Measurements from ENCODE around the gene TPCN1. TPM values are rescaled to one million over a fixed set of nuclear protein-coding genes. Genes with fewer than 3 reads are reported as not detected.
A peak's percentile ranks its signal among the peaks of the same experiment; 100 is the strongest.

The TPCN1 gene
- polyA plus RNA-seq, 1 of the 3 experiments (the other 2 are of a cell fraction): 15.7 TPM

GRCh38 chr12:113292091-113292490 is 70.8 kb downstream of the TPCN1 start (continued):
- no peak for TF ChIP-seq IRF3 (IDR thresholded peaks at IDR 0.05; ENCODE audit: low read depth, low read length)
- TF ChIP-seq GABPA (IDR thresholded peaks at IDR 0.05; ENCODE audit: low read depth): no peak
- no peak for TF ChIP-seq PBX3 (IDR thresholded peaks at IDR 0.05)
- TF ChIP-seq TCF12 (IDR thresholded peaks at IDR 0.05): no peak
- no peak for TF ChIP-seq USF2 (IDR thresholded peaks at IDR 0.05; ENCODE audit: borderline replicate concordance, low read depth, low read length)
- no peak for TF ChIP-seq CHD2 (IDR thresholded peaks at IDR 0.05; ENCODE audit: low read length, partially characterized antibody)
- no peak for TF ChIP-seq NFIC (IDR thresholded peaks at IDR 0.05; ENCODE audit: borderline replicate concordance)
- no peak for TF ChIP-seq SIN3A (IDR thresholded peaks at IDR 0.05; ENCODE audit: borderline replicate concordance, low read depth, low read length)
- no peak for TF ChIP-seq GATA2 (CRISPR knock-in tag; IDR thresholded peaks at IDR 0.05)

- H4K20me1 ChIP-seq (ENCODE audit: insufficient read depth): no peaks in the 10 kb centered on the region
- no peak overlapping the region for H2AFZ ChIP-seq (ENCODE audit: low read depth)
- H3K9me3 ChIP-seq: no peaks in the 10 kb centered on the region
- peaks cover 0 to 27% of the 10 kb centered on the region in 2 experiments; a peak in 1 of 4 replicates for H3K4me1 ChIP-seq (ENCODE audit: control insufficient read depth in 1 of 2, insufficient read depth in 2 of 2, low read depth in 1 of 2, low read length in 1 of 2)
- H3K9ac ChIP-seq: no peak overlapping the region
- peaks cover 0 to 34% of the 10 kb centered on the region in 2 experiments for H3K36me3 ChIP-seq (replicated peaks in 1 of 2; ENCODE audit: control insufficient read depth in 1 of 2, insufficient read depth in 2 of 2, low read length in 1 of 2)
- 88% methylated on average over 7 of the region's 7 CpGs for WGBS (ENCODE audit: low lambda C conversion rate)
- POLR2A ChIA-PET: no interaction called here
- no peaks in the 10 kb centered on the region for H3K9me2 ChIP-seq
- H3K4me3 ChIP-seq (ENCODE audit: low read depth in 2 of 2, low read length in 1 of 2): no peak overlapping the region
- no peaks in the 10 kb centered on the region for H3K79me2 ChIP-seq (ENCODE audit: insufficient read depth)
- H3K27ac ChIP-seq (ENCODE audit: low read depth in 2 of 2, low read length in 1 of 2): peak overlapping the region in 1 of 2 experiments; percentile 79; a peak in 2 of 4 replicates
- no peaks in the 10 kb centered on the region for H3K27me3 ChIP-seq (ENCODE audit: insufficient read depth)
- CTCF ChIA-PET: no interaction called here
- H3K4me2 ChIP-seq: no peak overlapping the region
- DNase-seq: peak; percentile 62
- H3F3A ChIP-seq (replicated peaks; ENCODE audit: insufficient read depth): no peaks in the 10 kb centered on the region
- TF ChIP-seq CHD2 (IDR thresholded peaks at IDR 0.05; ENCODE audit: low read length, partially characterized antibody) (no peak), ZBTB33 (IDR thresholded peaks at IDR 0.05; ENCODE audit: borderline replicate concordance, low read depth) (no peak), EP300 (IDR thresholded peaks at IDR 0.05; ENCODE audit: borderline replicate concordance in 1 of 2, low read depth in 1 of 2, low read length in 1 of 2) (no peak), NRF1 (IDR thresholded peaks at IDR 0.05; ENCODE audit: low read depth, low read length) (no peak), PBX3 (IDR thresholded peaks at IDR 0.05) (no peak), CTCF (IDR thresholded peaks at IDR 0.05) (no peak), FOXM1 (IDR thresholded peaks at IDR 0.05; ENCODE audit: low read depth) (no peak), USF2 (IDR thresholded peaks at IDR 0.05; ENCODE audit: borderline replicate concordance, low read depth, low read length) (no peak)
Measured at GRCh38 chr12:113292547-113292946, 71.3 kb downstream of the TPCN1 start.
